Sigmoid colon (tissue), 4 donors: Measurements from ENCODE around the gene TBX15.

Experiments
- EP300 ChIP-seq, 4 donors: sonication (generic); formaldehyde crosslinking; IDR thresholded peaks; one replicate each; pipeline ENCODE4 v1.6.1; 2017; ENCODE audit warnings: antibody characterized with exemption in 4 of 4
- POLR2A ChIP-seq, 2 donors: fragments of 450-650 bp; IDR thresholded peaks; one replicate each; pipeline ENCODE4 v1.6.1; 2016; ENCODE audit warnings: antibody characterized with exemption in 2 of 2, mild to moderate bottlenecking in 2 of 2, moderate library complexity in 2 of 2
- POLR2AphosphoS5 ChIP-seq, 4 donors: sonication (generic); formaldehyde crosslinking; IDR thresholded peaks; one replicate each; pipeline ENCODE4 v1.6.1; 2017; ENCODE audit warnings: antibody characterized with exemption in 4 of 4
- TF ChIP-seq, protein P1 (sequence below), 4 experiments: fragments of 450-650 bp in 3 of 4; fragments of 200-600 bp in 1 of 4; IDR thresholded peaks; one replicate each; pipeline ENCODE4 v1.5.1; 2016 to 2019; ENCODE audit warnings: antibody characterized with exemption in 4 of 4, mild to moderate bottlenecking in 3 of 4, moderate library complexity in 2 of 4

DNA sequence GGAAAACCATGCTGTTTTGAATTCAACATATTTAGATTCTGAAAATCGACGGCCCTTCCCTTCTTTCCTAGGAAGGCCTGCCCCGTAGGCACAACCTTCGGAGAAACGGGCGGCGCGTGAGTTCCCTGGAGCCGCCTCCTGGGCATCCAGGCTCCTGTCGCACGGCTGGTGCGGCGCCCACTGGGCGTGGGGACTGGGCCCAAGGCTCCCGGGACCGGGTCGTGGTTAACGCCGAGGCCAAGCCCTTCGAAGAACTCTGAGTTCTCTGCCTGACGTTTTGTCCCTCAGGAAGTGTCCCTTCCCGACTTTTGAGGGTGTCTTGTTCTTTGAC lies 19.2 kb upstream of the TBX15 start:
- TF ChIP-seq POLR2AphosphoS5 (IDR thresholded peaks at IDR 0.05) (no peak), POLR2A (IDR thresholded peaks at IDR 0.05) (no peak), EP300 (IDR thresholded peaks at IDR 0.05) (no peak)
- TF ChIP-seq, protein P1, sequence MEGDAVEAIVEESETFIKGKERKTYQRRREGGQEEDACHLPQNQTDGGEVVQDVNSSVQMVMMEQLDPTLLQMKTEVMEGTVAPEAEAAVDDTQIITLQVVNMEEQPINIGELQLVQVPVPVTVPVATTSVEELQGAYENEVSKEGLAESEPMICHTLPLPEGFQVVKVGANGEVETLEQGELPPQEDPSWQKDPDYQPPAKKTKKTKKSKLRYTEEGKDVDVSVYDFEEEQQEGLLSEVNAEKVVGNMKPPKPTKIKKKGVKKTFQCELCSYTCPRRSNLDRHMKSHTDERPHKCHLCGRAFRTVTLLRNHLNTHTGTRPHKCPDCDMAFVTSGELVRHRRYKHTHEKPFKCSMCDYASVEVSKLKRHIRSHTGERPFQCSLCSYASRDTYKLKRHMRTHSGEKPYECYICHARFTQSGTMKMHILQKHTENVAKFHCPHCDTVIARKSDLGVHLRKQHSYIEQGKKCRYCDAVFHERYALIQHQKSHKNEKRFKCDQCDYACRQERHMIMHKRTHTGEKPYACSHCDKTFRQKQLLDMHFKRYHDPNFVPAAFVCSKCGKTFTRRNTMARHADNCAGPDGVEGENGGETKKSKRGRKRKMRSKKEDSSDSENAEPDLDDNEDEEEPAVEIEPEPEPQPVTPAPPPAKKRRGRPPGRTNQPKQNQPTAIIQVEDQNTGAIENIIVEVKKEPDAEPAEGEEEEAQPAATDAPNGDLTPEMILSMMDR (IDR thresholded peaks at IDR 0.05), result no peak
